ENCODE data around the gene FAM9C.

Gene FAM9C

GRCh38 chrX:13001961-13002671 is 42.3 kb downstream of the FAM9C start:
- DNase-seq: no peak

GRCh38 chrX:13001097-13001496 is 43.3 kb downstream of the FAM9C start:
- DNase-seq: no peak

- no peak for DNase-seq
These were observed 44.1 kb downstream of the FAM9C start for GRCh38 chrX:13000301-13000811.

GRCh38 chrX:12999422-12999821 is 45.0 kb downstream of the FAM9C start:
- DNase-seq: no peak

- DNase-seq: no peak
These were observed 46.3 kb downstream of the FAM9C start for GRCh38 chrX:12997906-12998687.

- DNase-seq: no peak
These were observed 47.4 kb downstream of the FAM9C start for GRCh38 chrX:12996934-12997435.

GRCh38 chrX:12994321-12994720 is 50.1 kb downstream of the FAM9C start:
- DNase-seq: no peak

- no peak for DNase-seq
These were observed 50.6 kb downstream of the FAM9C start for GRCh38 chrX:12993826-12994225.

- DNase-seq: no peak
These were observed 51.8 kb downstream of the FAM9C start for GRCh38 chrX:12992544-12993118.

- DNase-seq: no peak
These were observed 52.8 kb downstream of the FAM9C start for GRCh38 chrX:12991575-12991974.

GRCh38 chrX:12989461-12989860 is 55.0 kb downstream of the FAM9C start:
- DNase-seq: no peak

GRCh38 chrX:12988797-12989196 is 55.6 kb downstream of the FAM9C start:
- no peak for DNase-seq

- no peak for DNase-seq
These were observed 56.4 kb downstream of the FAM9C start for GRCh38 chrX:12987900-12988594.

GRCh38 chrX:12987340-12987739 is 57.1 kb downstream of the FAM9C start:
- no peak for DNase-seq

GRCh38 chrX:12986886-12987285 is 57.5 kb downstream of the FAM9C start:
- DNase-seq: no peak

GRCh38 chrX:12986164-12986779 is 58.1 kb downstream of the FAM9C start:
- no peak for DNase-seq

All from NCI-H1417 treated with DMSO at 0.1 percent for 48 hours (cell line).